ENCODE data around the gene ANKRD10.

Gene ANKRD10

GRCh38 chr13:110828705-110829104, 86.2 kb downstream of the ANKRD10 start:
- no peak for DNase-seq

All from T1000 (cell line).